MM.1S (cell line): ENCODE data around the gene CCDC80.

Source experiments
- CTCF ChIP-seq: fragments of 300-600 bp; sonication (generic); IDR thresholded peaks from 2 replicates; pipeline ENCODE4 v1.5.1; 2016; ENCODE audit warnings: antibody characterized with exemption, low read length, mixed read lengths
- EZH2 ChIP-seq: fragments of 300-600 bp; sonication (generic); optimal IDR thresholded peaks from 2 replicates; pipeline ENCODE3; 2017; ENCODE audit warnings: low read depth, mild to moderate bottlenecking, antibody characterized with exemption, low read length, mixed read lengths
- EZH2phosphoT487 ChIP-seq: fragments of 300-600 bp; sonication (generic); IDR thresholded peaks from 2 replicates; pipeline ENCODE4 v1.6.1; 2018; ENCODE audit warnings: antibody characterized with exemption, low read length

- TF ChIP-seq CTCF (no peak), EZH2 (no peak), EZH2phosphoT487 (no peak)
These were observed 61.2 kb downstream of the CCDC80 start for GRCh38 chr3:112579697-112580096.
